SU-DHL-6 (cell line): ENCODE results near the gene GAL3ST3.
A peak's percentile ranks its signal among the peaks of the same experiment; 100 is the strongest.

ENCODE experiments used
- H2AFZ ChIP-seq: fragments of 200-600 bp; sonication (generic); 2 replicates; pipeline ENCODE4 v1.6.1; 2014; ENCODE audit warnings: low read depth, mild to moderate bottlenecking, moderate library complexity, mixed read lengths, antibody characterized with exemption, low read length; ENCODE audit not compliant: severe bottlenecking
- H3F3A ChIP-seq: fragments of 200-600 bp; shearing (Covaris generic); 2 replicates; pipeline ENCODE4 v1.6.0; 2016; ENCODE audit warnings: antibody characterized with exemption, mild to moderate bottlenecking; ENCODE audit not compliant: insufficient read depth
- H3K27ac ChIP-seq: fragments of 200-600 bp; sonication (generic); 2 replicates; pipeline ENCODE4 v1.5.1; 2016; ENCODE audit warnings: low read depth, mild to moderate bottlenecking, low read length, moderate library complexity, mixed read lengths
- H3K27me3 ChIP-seq: fragments of 200-600 bp; sonication (generic), shearing (Covaris generic); 2 replicates; pipeline ENCODE4 v1.6.0; 2014; ENCODE audit warnings: mild to moderate bottlenecking, low read length
- H3K36me3 ChIP-seq: fragments of 200-600 bp; sonication (generic); 2 replicates; pipeline ENCODE4 v1.6.1; 2014; ENCODE audit warnings: mild to moderate bottlenecking, low read length, mixed read lengths
- H3K4me2 ChIP-seq: fragments of 300-600, 200-600 bp; shearing (Covaris generic), sonication (generic); 2 replicates; pipeline ENCODE4 v1.6.0; 2014; ENCODE audit warnings: low read length, low read depth, mild to moderate bottlenecking; ENCODE audit not compliant: poor library complexity, severe bottlenecking
- H3K4me3 ChIP-seq: fragments of 200-600 bp; sonication (generic); 2 replicates; pipeline ENCODE4 v1.5.1; 2014; ENCODE audit warnings: antibody characterized with exemption, low read length, mild to moderate bottlenecking, mixed read lengths; ENCODE audit not compliant: insufficient read depth, poor library complexity, severe bottlenecking
- H3K79me2 ChIP-seq: fragments of 200-600 bp; sonication (generic); 2 replicates; pipeline ENCODE4 v1.6.1; 2014; ENCODE audit warnings: mild to moderate bottlenecking, low read length, moderate library complexity; ENCODE audit not compliant: insufficient read depth
- H3K9ac ChIP-seq: fragments of 200-600 bp; sonication (generic); 2 replicates; pipeline ENCODE4 v1.7.0; 2014; ENCODE audit warnings: mild to moderate bottlenecking, low read length
- H3K9me2 ChIP-seq: fragments of 200-600 bp; sonication (generic); replicated peaks from 2 replicates; pipeline ENCODE4 v1.6.1; 2014; ENCODE audit warnings: low read length; ENCODE audit not compliant: insufficient read depth
- H3K9me3 ChIP-seq: fragments of 200-600 bp; sonication (generic); 2 replicates; pipeline ENCODE4 v1.6.1; 2014; ENCODE audit warnings: low read length, mixed read lengths; ENCODE audit not compliant: insufficient read depth
- H4K20me1 ChIP-seq: fragments of 200-600 bp; sonication (generic); 2 replicates; pipeline ENCODE4 v1.6.1; 2014; ENCODE audit warnings: low read depth, mild to moderate bottlenecking, antibody characterized with exemption, low read length, moderate library complexity, mixed read lengths
- EZH2phosphoT487 ChIP-seq: fragments of 200-600 bp; sonication (generic), shearing (Covaris generic); conservative IDR thresholded peaks from 2 replicates; pipeline ENCODE4 v1.6.1; 2018; ENCODE audit warnings: mild to moderate bottlenecking, antibody characterized with exemption, low read length, moderate library complexity, mixed read lengths
- TF ChIP-seq, protein P1 (sequence below): fragments of 200-600 bp; sonication (generic); IDR thresholded peaks from one replicate; pipeline ENCODE4 v1.5.1; 2017; ENCODE audit warnings: antibody characterized with exemption, mild to moderate bottlenecking, low read length, moderate library complexity; ENCODE audit not compliant: insufficient read depth, poor library complexity, severe bottlenecking

Gene GAL3ST3

GRCh38 chr11:66006134-66006890 is 42.6 kb downstream of the GAL3ST3 start:
- no peaks in the 10 kb centered on the region for H4K20me1 ChIP-seq
- no peaks in the 10 kb centered on the region for H3K9me2 ChIP-seq
- no peaks in the 10 kb centered on the region for H3K27me3 ChIP-seq
- no peaks in the 10 kb centered on the region for H3K9me3 ChIP-seq
- no peak overlapping the region for H3K27ac ChIP-seq
- peaks cover 15% of the 10 kb centered on the region for H3K79me2 ChIP-seq
- no peak for TF ChIP-seq EZH2phosphoT487
- TF ChIP-seq, protein P1, sequence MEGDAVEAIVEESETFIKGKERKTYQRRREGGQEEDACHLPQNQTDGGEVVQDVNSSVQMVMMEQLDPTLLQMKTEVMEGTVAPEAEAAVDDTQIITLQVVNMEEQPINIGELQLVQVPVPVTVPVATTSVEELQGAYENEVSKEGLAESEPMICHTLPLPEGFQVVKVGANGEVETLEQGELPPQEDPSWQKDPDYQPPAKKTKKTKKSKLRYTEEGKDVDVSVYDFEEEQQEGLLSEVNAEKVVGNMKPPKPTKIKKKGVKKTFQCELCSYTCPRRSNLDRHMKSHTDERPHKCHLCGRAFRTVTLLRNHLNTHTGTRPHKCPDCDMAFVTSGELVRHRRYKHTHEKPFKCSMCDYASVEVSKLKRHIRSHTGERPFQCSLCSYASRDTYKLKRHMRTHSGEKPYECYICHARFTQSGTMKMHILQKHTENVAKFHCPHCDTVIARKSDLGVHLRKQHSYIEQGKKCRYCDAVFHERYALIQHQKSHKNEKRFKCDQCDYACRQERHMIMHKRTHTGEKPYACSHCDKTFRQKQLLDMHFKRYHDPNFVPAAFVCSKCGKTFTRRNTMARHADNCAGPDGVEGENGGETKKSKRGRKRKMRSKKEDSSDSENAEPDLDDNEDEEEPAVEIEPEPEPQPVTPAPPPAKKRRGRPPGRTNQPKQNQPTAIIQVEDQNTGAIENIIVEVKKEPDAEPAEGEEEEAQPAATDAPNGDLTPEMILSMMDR = no peak
- H3K9ac ChIP-seq = no peak overlapping the region
- H3K4me3 ChIP-seq = no peak overlapping the region
- no peak overlapping the region for H3K4me2 ChIP-seq
- H3F3A ChIP-seq = peaks cover 4% of the 10 kb centered on the region; the same call in 1 of the 2 replicates
- H2AFZ ChIP-seq = no peak overlapping the region
- H3K36me3 ChIP-seq = no peaks in the 10 kb centered on the region

- Histone ChIP-seq H3F3A (peaks cover 4% of the 10 kb centered on the region; the same call in 1 of the 2 replicates), H3K79me2 (peaks cover 26% of the 10 kb centered on the region), H3K27ac (no peak overlapping the region), H3K36me3 (peaks cover 2% of the 10 kb centered on the region; the same call in 1 of the 2 replicates), H3K9me3 (no peaks in the 10 kb centered on the region), H3K27me3 (no peaks in the 10 kb centered on the region), H3K9me2 (no peaks in the 10 kb centered on the region), H3K4me3 (no peak overlapping the region), H4K20me1 (no peaks in the 10 kb centered on the region; the same call in 1 of the 2 replicates), H3K9ac (no peak overlapping the region), H3K4me2 (no peak overlapping the region), H2AFZ (no peak overlapping the region)
- no peak for TF ChIP-seq EZH2phosphoT487
- TF ChIP-seq, protein P1 = no peak
Measured at GRCh38 chr11:66004186-66004585, 44.8 kb downstream of the GAL3ST3 start.

DNA sequence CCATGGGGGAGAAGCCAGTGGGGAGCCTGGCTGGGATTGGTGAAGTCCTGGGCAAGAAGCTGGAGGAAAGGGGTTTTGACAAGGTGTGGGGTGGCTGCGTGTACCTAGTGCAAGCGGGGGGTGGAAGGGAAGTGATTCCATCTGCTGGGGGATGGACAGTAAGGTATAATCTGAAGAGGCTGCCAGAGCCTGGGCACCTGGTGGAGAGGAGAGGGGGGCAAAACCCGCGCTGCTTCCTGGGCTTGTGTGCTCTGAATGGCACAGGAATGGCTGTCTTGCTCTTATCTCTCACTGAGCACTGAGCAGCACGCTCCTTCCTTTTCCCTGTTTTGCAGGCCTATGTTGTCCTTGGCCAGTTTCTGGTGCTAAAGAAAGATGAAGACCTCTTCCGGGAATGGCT is 45.7 kb downstream of the GAL3ST3 start:
- H3K9me3 ChIP-seq = no peaks in the 10 kb centered on the region
- peaks cover 3% of the 10 kb centered on the region; the same call in 1 of the 2 replicates for H3K36me3 ChIP-seq
- no peak for TF ChIP-seq EZH2phosphoT487
- TF ChIP-seq, protein P1 = no peak
- H4K20me1 ChIP-seq = no peaks in the 10 kb centered on the region; the same call in 1 of the 2 replicates
- no peak overlapping the region for H2AFZ ChIP-seq
- H3K9ac ChIP-seq = peak overlapping the region; percentile 78
- no peaks in the 10 kb centered on the region for H3K9me2 ChIP-seq
- H3K4me2 ChIP-seq = peak overlapping the region; percentile 80
- 0 out of 2 replicates have a peak overlapping the region, but pooled peaks have one; percentile 89 for H3K27ac ChIP-seq
- peak overlapping the region; percentile 87 for H3K4me3 ChIP-seq
- peaks cover 26% of the 10 kb centered on the region for H3K79me2 ChIP-seq
- peaks cover 4% of the 10 kb centered on the region; the same call in 1 of the 2 replicates for H3F3A ChIP-seq
- no peaks in the 10 kb centered on the region for H3K27me3 ChIP-seq
